IPS DF 4.7 (cell line): ENCODE data around the gene HSP90AB1.

Experiments
- DNase-seq: peaks from one replicate; pipeline ENCODE4 v3.0.0-alpha.2; 2013; ENCODE audit warnings: low spot score; ENCODE audit errors: extremely low read depth

The HSP90AB1 gene

GRCh38 chr6:44285552-44286284 lies 38.8 kb downstream of the HSP90AB1 start:
- no peak for DNase-seq

- DNase-seq: no peak
Observed at GRCh38 chr6:44286285-44286565, 39.3 kb downstream of the HSP90AB1 start.

GRCh38 chr6:44286747-44287146 lies 39.8 kb downstream of the HSP90AB1 start:
- no peak for DNase-seq

- DNase-seq: no peak
Observed at GRCh38 chr6:44289726-44290260, 42.9 kb downstream of the HSP90AB1 start.

- DNase-seq: no peak
Observed at GRCh38 chr6:44291841-44292240, 44.9 kb downstream of the HSP90AB1 start.

GRCh38 chr6:44292661-44293365 lies 45.9 kb downstream of the HSP90AB1 start:
- no peak for DNase-seq

GRCh38 chr6:44294832-44295791 lies 48.2 kb downstream of the HSP90AB1 start:
- DNase-seq: no peak

- DNase-seq: no peak
Observed at GRCh38 chr6:44297063-44298038, 50.5 kb downstream of the HSP90AB1 start.

GRCh38 chr6:44298055-44298803 lies 51.3 kb downstream of the HSP90AB1 start:
- DNase-seq: no peak

GRCh38 chr6:44298864-44299263 lies 52.0 kb downstream of the HSP90AB1 start:
- DNase-seq: no peak

GRCh38 chr6:44300292-44300823 lies 53.5 kb downstream of the HSP90AB1 start:
- DNase-seq: no peak

- DNase-seq: no peak
Observed at GRCh38 chr6:44301106-44301505, 54.2 kb downstream of the HSP90AB1 start.

GRCh38 chr6:44301782-44302564 lies 55.1 kb downstream of the HSP90AB1 start:
- no peak for DNase-seq

- no peak for DNase-seq
Observed at GRCh38 chr6:44302856-44303255, 56.0 kb downstream of the HSP90AB1 start.
